Nephron (organoid): ENCODE results near the gene PRPF19.

Experiments used
- H3K27ac Mint-ChIP-seq, 3 experiments: 2 replicates each; pipeline ENCODE4 v1.8.0; 2020; ENCODE audit warnings: mixed read lengths in 3 of 3, mild to moderate bottlenecking in 2 of 3, moderate library complexity in 1 of 3
- H3K27me3 Mint-ChIP-seq: 2 replicates; pipeline ENCODE4 v1.8.0; 2021; ENCODE audit warnings: low read depth, mild to moderate bottlenecking, moderate library complexity, mixed read lengths
- H3K36me3 Mint-ChIP-seq: 2 replicates; pipeline ENCODE4 v1.8.0; 2020; ENCODE audit warnings: low read depth, mixed read lengths
- H3K4me1 Mint-ChIP-seq: 2 replicates; pipeline ENCODE4 v1.8.0; 2020; ENCODE audit warnings: mixed read lengths
- H3K4me3 Mint-ChIP-seq, 3 experiments: 2 replicates each; pipeline ENCODE4 v1.8.0; 2020; ENCODE audit warnings: mild to moderate bottlenecking in 3 of 3, mixed read lengths in 3 of 3, moderate library complexity in 2 of 3
- H3K9me3 Mint-ChIP-seq: 2 replicates; pipeline ENCODE4 v1.8.0; 2020; ENCODE audit warnings: mixed read lengths
- CTCF ChIP-seq, 3 experiments: fragments of 200-600 bp; sonication (generic); IDR thresholded peaks; one replicate each; pipeline ENCODE4 v1.5.0; 2021; ENCODE audit warnings: antibody characterized with exemption in 3 of 3; ENCODE audit not compliant: unreplicated experiment in 3 of 3

Gene PRPF19

GRCh38 chr11:60858731-60859464 lies 47.5 kb downstream of the PRPF19 start:
- Mint-ChIP-seq H3K4me1 (peaks cover 38% of the 10 kb centered on the region), H3K27ac (no peak overlapping the region), H3K27me3 (no peaks in the 10 kb centered on the region), H3K36me3 (no peaks in the 10 kb centered on the region), H3K9me3 (no peaks in the 10 kb centered on the region), H3K4me3 (no peak overlapping the region)
- no peak for TF ChIP-seq CTCF (IDR thresholded peaks at IDR 0.05; ENCODE audit: unreplicated experiment in 3 of 3)

GRCh38 chr11:60858236-60858635 lies 48.1 kb downstream of the PRPF19 start:
- Mint-ChIP-seq H3K27ac (no peak overlapping the region), H3K36me3 (no peaks in the 10 kb centered on the region), H3K4me1 (peaks cover 32% of the 10 kb centered on the region), H3K9me3 (no peaks in the 10 kb centered on the region), H3K27me3 (no peaks in the 10 kb centered on the region), H3K4me3 (no peak overlapping the region)
- TF ChIP-seq CTCF (IDR thresholded peaks at IDR 0.05; ENCODE audit: unreplicated experiment in 3 of 3) = no peak

GRCh38 chr11:60857378-60858232 lies 48.8 kb downstream of the PRPF19 start:
- H3K27ac Mint-ChIP-seq = peak overlapping the region in 1 of 3 experiments; percentile 34
- H3K4me1 Mint-ChIP-seq = peaks cover 29% of the 10 kb centered on the region
- H3K36me3 Mint-ChIP-seq = no peaks in the 10 kb centered on the region
- H3K9me3 Mint-ChIP-seq = no peaks in the 10 kb centered on the region
- H3K4me3 Mint-ChIP-seq = no peak overlapping the region
- no peak for TF ChIP-seq CTCF (IDR thresholded peaks at IDR 0.05; ENCODE audit: unreplicated experiment in 3 of 3)
- H3K27me3 Mint-ChIP-seq = no peaks in the 10 kb centered on the region

- Mint-ChIP-seq H3K9me3 (no peaks in the 10 kb centered on the region), H3K4me3 (peak within 1 kb of the TSS in 2 of 3 experiments; percentile 16 to 40), H3K4me1 (peaks cover 25% of the 10 kb centered on the region), H3K36me3 (peaks cover 6% of the 10 kb centered on the region), H3K27ac (peak within 1 kb of the TSS; percentile 62 to 78 (median 74)), H3K27me3 (no peaks in the 10 kb centered on the region)
- TF ChIP-seq CTCF (IDR thresholded peaks at IDR 0.05; ENCODE audit: unreplicated experiment in 3 of 3) = no peak
Observed at GRCh38 chr11:60855726-60856633, 50.4 kb downstream of the PRPF19 start, which contains the start of gene PTGDR2. Gene PTGDR2, minus strand, starts transcription at chr11:60855950. Its CDS starts 2,228 bp downstream, at chr11:60853722.

- H3K36me3 Mint-ChIP-seq = peaks cover 12% of the 10 kb centered on the region
Observed at GRCh38 chr11:60854847-60855725, 51.3 kb downstream of the PRPF19 start.

More at GRCh38 chr11:60854847-60855725, 51.3 kb downstream of the PRPF19 start:
- Mint-ChIP-seq H3K9me3 (no peaks in the 10 kb centered on the region), H3K27me3 (no peaks in the 10 kb centered on the region), H3K4me1 (peaks cover 25% of the 10 kb centered on the region), H3K27ac (peak overlapping the region; percentile 62 to 78 (median 74)), H3K4me3 (peak overlapping the region in 1 of 3 experiments; percentile 16)
- no peak for TF ChIP-seq CTCF (IDR thresholded peaks at IDR 0.05; ENCODE audit: unreplicated experiment in 3 of 3)
